BJ (cell line): ENCODE measurements around the gene CCR7. TPM values are rescaled to one million over a fixed set of nuclear protein-coding genes. Genes with fewer than 3 reads are reported as not detected.

Experiments used
- CTCF ChIA-PET: fragments of 350-600 bp; formaldehyde crosslinking; extraction: SDS; loops from one replicate; lab custom pipeline; 2021; ENCODE audit warnings: antibody characterized with exemption, inconsistent platforms; lab: Yijun Ruan, JAX
- POLR2A ChIA-PET: fragments of 300-600 bp; sonication (Branson Sonifier 250); formaldehyde crosslinking; extraction: SDS; loops from one replicate; lab custom pipeline; 2021; ENCODE audit warnings: antibody characterized with exemption; lab: Charles Lee
- DNase-seq: peaks from one replicate; pipeline ENCODE4 v3.0.0-alpha.2; 2011; ENCODE audit warnings: low read depth
- H3K27me3 ChIP-seq: 2 replicates; pipeline ENCODE4 v1.6.0; 2011; ENCODE audit warnings: low read length; ENCODE audit not compliant: control insufficient read depth, insufficient read depth
- H3K36me3 ChIP-seq: 2 replicates; pipeline ENCODE4 v1.5.1; 2011; ENCODE audit warnings: low read length; ENCODE audit not compliant: control insufficient read depth, insufficient read depth
- H3K4me3 ChIP-seq: 2 replicates; pipeline ENCODE4 v1.5.1; 2011; ENCODE audit warnings: low read depth, mild to moderate bottlenecking, control low read depth, low read length
- CTCF ChIP-seq: IDR thresholded peaks from 2 replicates; pipeline ENCODE4 v1.5.1; 2011; ENCODE audit warnings: low read depth, mild to moderate bottlenecking, control low read depth, inconsistent platforms, low read length, moderate library complexity; ENCODE audit not compliant: insufficient read depth
- polyA plus RNA-seq: library from polyadenylated mRNA; depleted of rRNA; stranded (reverse); fragments of >200 nt; gene quantifications from 2 replicates; pipeline ENCODE4 v1.2.3, GENCODE V29; 2011; rRNA removed

Gene CCR7
- polyA plus RNA-seq, 1 experiment, result 0.45 TPM

GRCh38 chr17:40510328-40510648 is 55.0 kb downstream of the CCR7 start:
- TF ChIP-seq CTCF, result no peak
- POLR2A ChIA-PET, result no interaction called here
- no peak for DNase-seq
- CTCF ChIA-PET, result interaction anchor here (0.7 kb wide), 1 partner anchor 11 kb away, joined by 3 read pairs; no protein-coding TSS in a partner anchor
- no peaks in the 10 kb centered on the region for H3K36me3 ChIP-seq
- H3K4me3 ChIP-seq, result no peak overlapping the region
- H3K27me3 ChIP-seq, result no peaks in the 10 kb centered on the region

GRCh38 chr17:40509626-40510327 is 55.5 kb downstream of the CCR7 start:
- ChIA-PET CTCF (no interaction called here), POLR2A (no interaction called here)
- Histone ChIP-seq H3K36me3 (no peaks in the 10 kb centered on the region), H3K27me3 (no peaks in the 10 kb centered on the region), H3K4me3 (no peak overlapping the region)
- TF ChIP-seq CTCF, result no peak
- no peak for DNase-seq

- DNase-seq, result no peak
- no peaks in the 10 kb centered on the region for H3K36me3 ChIP-seq
- ChIA-PET POLR2A (no interaction called here), CTCF (interaction anchor here (0.6 to 1.8 kb wide), 3 partner anchors 12 to 1455 kb away, joined by 3 to 8 read pairs (median 3); no protein-coding TSS in a partner anchor)
- H3K4me3 ChIP-seq, result no peak overlapping the region
- no peak for TF ChIP-seq CTCF
- no peaks in the 10 kb centered on the region for H3K27me3 ChIP-seq
Measured at GRCh38 chr17:40506786-40507185, 58.5 kb downstream of the CCR7 start.

Other genes starting within 250 kb of the CCR7 start
- gene GJD3, start 200.7 kb downstream of the CCR7 start, polyA plus RNA-seq, result 0.48 and 0.56 TPM in 2 replicates
- gene TOP2A, start 147.6 kb downstream of the CCR7 start, polyA plus RNA-seq, result 31.8 and 69.6 TPM in 2 replicates
- gene IGFBP4, start 122.0 kb downstream of the CCR7 start, polyA plus RNA-seq, result 816 and 1,200 TPM in 2 replicates
- gene TNS4, start 63.8 kb downstream of the CCR7 start, polyA plus RNA-seq, result 0.12 and 0.40 TPM in 2 replicates
- gene SMARCE1, start 82.3 kb upstream of the CCR7 start, polyA plus RNA-seq, result 54.6 and 64.0 TPM in 2 replicates
- gene KRT222, start 99.7 kb upstream of the CCR7 start, polyA plus RNA-seq, result not detected in 2 replicates
- gene KRT24, start 138.3 kb upstream of the CCR7 start, polyA plus RNA-seq, result not detected in 2 replicates
- gene KRT25, start 189.9 kb upstream of the CCR7 start, polyA plus RNA-seq, result not detected in 2 replicates
- not detected in 2 replicates for gene KRT26, start 206.7 kb upstream of the CCR7 start, polyA plus RNA-seq
- gene KRT27, start 217.1 kb upstream of the CCR7 start, polyA plus RNA-seq, result not detected in 2 replicates
- gene KRT28, start 234.5 kb upstream of the CCR7 start, polyA plus RNA-seq, result not detected in 2 replicates